SU-DHL-6 (cell line): Measurements from ENCODE around the gene ANKRD13D.

Experiments
- CTCF ChIP-seq: fragments of 200-600 bp; sonication (generic); IDR thresholded peaks from one replicate; pipeline ENCODE4 v1.5.1; 2017; ENCODE audit warnings: antibody characterized with exemption, mild to moderate bottlenecking, low read length, moderate library complexity; ENCODE audit not compliant: insufficient read depth, poor library complexity, severe bottlenecking
- EZH2phosphoT487 ChIP-seq: fragments of 200-600 bp; sonication (generic), shearing (Covaris generic); conservative IDR thresholded peaks from 2 replicates; pipeline ENCODE4 v1.6.1; 2018; ENCODE audit warnings: mild to moderate bottlenecking, antibody characterized with exemption, low read length, moderate library complexity, mixed read lengths

- TF ChIP-seq CTCF (no peak), EZH2phosphoT487 (no peak)
These were observed 13.5 kb downstream of the ANKRD13D start for GRCh38 chr11:67302571-67303131.
